Large intestine (tissue), 3 donors: ENCODE measurements around the gene NCAM1. TPM values are rescaled to one million over a fixed set of nuclear protein-coding genes. Genes with fewer than 3 reads are reported as not detected.

Experiments
- DNase-seq, 2 donors: peaks; one replicate each; pipeline versions ENCODE4 v3.0.0 to v3.0.0-alpha.2; 2013
- H3K27ac ChIP-seq: one replicate; pipeline ENCODE4 v1.5.1; 2013; ENCODE audit warnings: low read length
- H3K27me3 ChIP-seq: 2 replicates; pipeline ENCODE4 v1.6.1; 2013; ENCODE audit warnings: low read length; ENCODE audit not compliant: control insufficient read depth, insufficient read depth
- H3K36me3 ChIP-seq: 2 replicates; pipeline ENCODE4 v1.6.1; 2013; ENCODE audit warnings: low read length; ENCODE audit not compliant: control insufficient read depth, insufficient read depth
- H3K4me1 ChIP-seq: one replicate; pipeline ENCODE4 v1.6.1; 2013; ENCODE audit warnings: low read length; ENCODE audit not compliant: control insufficient read depth, insufficient read depth
- H3K4me3 ChIP-seq: one replicate; pipeline ENCODE4 v1.5.1; 2013; ENCODE audit warnings: low read length
- H3K9me3 ChIP-seq: one replicate; pipeline ENCODE4 v1.6.1; 2013; ENCODE audit warnings: mild to moderate bottlenecking, low read depth, low read length, moderate library complexity; ENCODE audit not compliant: control insufficient read depth
- WGBS: methylation state at CpG from one replicate; pipeline ENCODE4 v1.1.5; 2013; ENCODE audit warnings: low lambda C conversion rate; ENCODE audit not compliant: insufficient coverage; 5-methylcytosine and 5-hydroxymethylcytosine counted together
- polyA plus RNA-seq: library from polyadenylated mRNA; unstranded; fragments of 120-200 nt; gene quantifications from one replicate; pipeline ENCODE4 v1.2.1, GENCODE V29; 2013

Gene NCAM1
- polyA plus RNA-seq, 1 donor: 63.0 TPM

GRCh38 chr11:113193016-113193415 lies 231.8 kb downstream of the NCAM1 start:
- Histone ChIP-seq H3K4me3 (no peak overlapping the region), H3K4me1 (no peaks in the 10 kb centered on the region), H3K27me3 (no peaks in the 10 kb centered on the region), H3K27ac (no peak overlapping the region), H3K9me3 (no peaks in the 10 kb centered on the region), H3K36me3 (no peaks in the 10 kb centered on the region)
- no peak for DNase-seq
- WGBS: 100% methylated on average over 1 of the region's 7 CpGs

GRCh38 chr11:113193946-113194345 lies 232.7 kb downstream of the NCAM1 start:
- no peak overlapping the region for H3K27ac ChIP-seq
- H3K4me3 ChIP-seq: no peak overlapping the region
- peak in 1 of 2 donors; percentile 16 for DNase-seq
- no peaks in the 10 kb centered on the region for H3K4me1 ChIP-seq
- no peaks in the 10 kb centered on the region for H3K9me3 ChIP-seq
- H3K36me3 ChIP-seq: no peaks in the 10 kb centered on the region
- no CpG with 5 or more reads among the region's 5 CpGs for WGBS
- no peaks in the 10 kb centered on the region for H3K27me3 ChIP-seq

GRCh38 chr11:113195728-113196127 lies 234.5 kb downstream of the NCAM1 start:
- no peak for DNase-seq
- Histone ChIP-seq H3K36me3 (no peaks in the 10 kb centered on the region), H3K9me3 (no peaks in the 10 kb centered on the region), H3K27ac (no peak overlapping the region), H3K27me3 (no peaks in the 10 kb centered on the region), H3K4me1 (no peaks in the 10 kb centered on the region), H3K4me3 (no peak overlapping the region)
- WGBS: no CpG with 5 or more reads among the region's 3 CpGs

GRCh38 chr11:113197446-113197845 lies 236.2 kb downstream of the NCAM1 start:
- Histone ChIP-seq H3K36me3 (no peaks in the 10 kb centered on the region), H3K4me3 (no peak overlapping the region), H3K4me1 (no peaks in the 10 kb centered on the region), H3K9me3 (no peaks in the 10 kb centered on the region), H3K27ac (no peak overlapping the region), H3K27me3 (peaks cover 2% of the 10 kb centered on the region)
- DNase-seq: no peak
- WGBS: no CpG with 5 or more reads among the region's 3 CpGs

- no peak overlapping the region for H3K4me3 ChIP-seq
- no peaks in the 10 kb centered on the region for H3K4me1 ChIP-seq
- 23% methylated on average over 2 of the region's 10 CpGs for WGBS
- H3K27me3 ChIP-seq: peaks cover 2% of the 10 kb centered on the region
- no peaks in the 10 kb centered on the region for H3K9me3 ChIP-seq
- H3K36me3 ChIP-seq: no peaks in the 10 kb centered on the region
- no peak for DNase-seq
- no peak overlapping the region for H3K27ac ChIP-seq
Measured at GRCh38 chr11:113198972-113199661, 237.9 kb downstream of the NCAM1 start.

- DNase-seq: peak in 1 of 2 donors; percentile 11
- Histone ChIP-seq H3K27ac (no peak overlapping the region), H3K9me3 (no peaks in the 10 kb centered on the region), H3K27me3 (peaks cover 2% of the 10 kb centered on the region), H3K36me3 (no peaks in the 10 kb centered on the region), H3K4me3 (no peak overlapping the region), H3K4me1 (no peaks in the 10 kb centered on the region)
- no CpG with 5 or more reads among the region's 5 CpGs for WGBS
Measured at GRCh38 chr11:113199866-113200265, 238.6 kb downstream of the NCAM1 start.

GRCh38 chr11:113201054-113201818 lies 240.0 kb downstream of the NCAM1 start:
- no peak overlapping the region for H3K4me3 ChIP-seq
- no CpG with 5 or more reads among the region's 12 CpGs for WGBS
- DNase-seq: no peak
- H3K9me3 ChIP-seq: no peaks in the 10 kb centered on the region
- peaks cover 2% of the 10 kb centered on the region for H3K27me3 ChIP-seq
- no peaks in the 10 kb centered on the region for H3K4me1 ChIP-seq
- no peak overlapping the region for H3K27ac ChIP-seq
- no peaks in the 10 kb centered on the region for H3K36me3 ChIP-seq

GRCh38 chr11:113202431-113202830 lies 241.2 kb downstream of the NCAM1 start:
- no peak overlapping the region for H3K27ac ChIP-seq
- DNase-seq: no peak
- no peaks in the 10 kb centered on the region for H3K36me3 ChIP-seq
- H3K27me3 ChIP-seq: peaks cover 2% of the 10 kb centered on the region
- no peak overlapping the region for H3K4me3 ChIP-seq
- no CpG with 5 or more reads among the region's 1 CpG for WGBS
- no peaks in the 10 kb centered on the region for H3K4me1 ChIP-seq
- H3K9me3 ChIP-seq: no peaks in the 10 kb centered on the region

GRCh38 chr11:113203141-113203753 lies 242.0 kb downstream of the NCAM1 start:
- DNase-seq: no peak
- WGBS: 83% methylated on average over 1 of the region's 17 CpGs
- H3K4me3 ChIP-seq: no peak overlapping the region

GRCh38 chr11:113204280-113204679 lies 243.1 kb downstream of the NCAM1 start:
- H3K27me3 ChIP-seq: peaks cover 2% of the 10 kb centered on the region
- no peaks in the 10 kb centered on the region for H3K4me1 ChIP-seq
- H3K27ac ChIP-seq: no peak overlapping the region
- WGBS: no CpG with 5 or more reads among the region's 10 CpGs
- no peaks in the 10 kb centered on the region for H3K36me3 ChIP-seq
- DNase-seq: no peak
- no peak overlapping the region for H3K4me3 ChIP-seq
- H3K9me3 ChIP-seq: no peaks in the 10 kb centered on the region

More at GRCh38 chr11:113203141-113203753, 242.0 kb downstream of the NCAM1 start:
- Histone ChIP-seq H3K9me3 (no peaks in the 10 kb centered on the region), H3K4me1 (no peaks in the 10 kb centered on the region), H3K27me3 (peaks cover 2% of the 10 kb centered on the region), H3K27ac (no peak overlapping the region), H3K36me3 (no peaks in the 10 kb centered on the region)
